ENCODE results near the gene FAM171A1. TPM values are rescaled to one million over a fixed set of nuclear protein-coding genes. Genes with fewer than 3 reads are reported as not detected.

Gene FAM171A1
- total and polyA plus RNA-seq, 2 donors (not counting 3 experiments of a cell fraction or from before 2014, with no cell fraction given): 56.3 to 75.8 TPM

DNA sequence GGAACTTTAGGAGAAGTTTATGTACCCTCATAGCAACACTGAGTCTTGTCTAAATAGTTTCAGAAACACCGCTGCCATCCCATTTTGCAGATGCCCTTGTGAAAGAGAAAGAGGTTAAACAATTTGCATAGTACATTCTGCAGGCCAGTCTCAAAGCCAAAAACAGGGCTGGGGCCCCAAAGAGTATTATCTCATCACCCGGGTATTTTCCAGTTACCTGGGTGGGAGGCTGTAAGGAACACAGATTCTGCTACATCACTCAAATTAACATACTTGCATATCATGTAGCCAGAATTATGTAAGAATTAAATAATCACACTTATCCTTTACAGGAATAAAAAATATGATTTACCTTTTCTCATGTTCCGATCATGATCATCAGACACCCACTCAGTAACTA lies 3.1 kb upstream of the FAM171A1 start:
- dilution Hi-C loops (cut with MboI; ENCODE audit: extremely low pct_ligation_motif_present, low sequenced_read_pairs) (no loop called here), intact Hi-C loops (cut with micrococcal nuclease) (loop anchor here (5.0 to 10.0 kb wide), 4 partner anchors 43 to 422 kb away; partner anchors contain the start of gene DCLRE1C)
- Histone ChIP-seq H3K27ac (ENCODE audit: insufficient read depth, low read depth, low read length) (no peak overlapping the region), H3K27me3 (ENCODE audit: control insufficient read depth in 2 of 2, insufficient read depth in 2 of 2, low read length in 2 of 2) (no peaks in the 10 kb centered on the region), H3K4me1 (ENCODE audit: control insufficient read depth, extremely low read depth, insufficient read depth, low read length) (peaks cover 26% of the 10 kb centered on the region), H4K20me1 (replicated peaks; ENCODE audit: control insufficient read depth, extremely low read depth, insufficient read depth, low read length) (no peaks in the 10 kb centered on the region), H2AFZ (ENCODE audit: low read depth, low read length) (no peak overlapping the region), H3K9ac (replicated peaks; ENCODE audit: extremely low read depth, insufficient read depth, low read length) (no peak overlapping the region), H3K9me3 (replicated peaks; ENCODE audit: control insufficient read depth, insufficient read depth, low read length) (no peaks in the 10 kb centered on the region), H3K4me2 (ENCODE audit: insufficient read depth, low read length) (no peak overlapping the region), H3K9me1 (replicated peaks; ENCODE audit: control insufficient read depth, extremely low read depth, insufficient read depth, low read length) (no peaks in the 10 kb centered on the region), H3K36me3 (ENCODE audit: control insufficient read depth in 2 of 2, extremely low read depth in 1 of 2, insufficient read depth in 2 of 2, low read length in 2 of 2) (no peaks in the 10 kb centered on the region), H3K79me2 (ENCODE audit: control insufficient read depth, insufficient read depth, low read length) (peaks cover 12% of the 10 kb centered on the region), H3K4me3 (replicated peaks in 1 of 3; ENCODE audit: insufficient read depth in 1 of 3, low read depth in 1 of 3, low read length in 3 of 3) (no peak overlapping the region)
- FAIRE-seq (no peak), DNase-seq (ENCODE audit: low read depth, low spot score) (no peak)
- BruUV-seq (replicated peaks): no TSS peak
- ChIA-PET CTCF (interaction anchor here (3.4 kb wide), 1 partner anchor 13 kb away, joined by 13 read pairs; no protein-coding TSS in a partner anchor), POLR2A (no interaction called here)
- TF ChIP-seq, protein P1, sequence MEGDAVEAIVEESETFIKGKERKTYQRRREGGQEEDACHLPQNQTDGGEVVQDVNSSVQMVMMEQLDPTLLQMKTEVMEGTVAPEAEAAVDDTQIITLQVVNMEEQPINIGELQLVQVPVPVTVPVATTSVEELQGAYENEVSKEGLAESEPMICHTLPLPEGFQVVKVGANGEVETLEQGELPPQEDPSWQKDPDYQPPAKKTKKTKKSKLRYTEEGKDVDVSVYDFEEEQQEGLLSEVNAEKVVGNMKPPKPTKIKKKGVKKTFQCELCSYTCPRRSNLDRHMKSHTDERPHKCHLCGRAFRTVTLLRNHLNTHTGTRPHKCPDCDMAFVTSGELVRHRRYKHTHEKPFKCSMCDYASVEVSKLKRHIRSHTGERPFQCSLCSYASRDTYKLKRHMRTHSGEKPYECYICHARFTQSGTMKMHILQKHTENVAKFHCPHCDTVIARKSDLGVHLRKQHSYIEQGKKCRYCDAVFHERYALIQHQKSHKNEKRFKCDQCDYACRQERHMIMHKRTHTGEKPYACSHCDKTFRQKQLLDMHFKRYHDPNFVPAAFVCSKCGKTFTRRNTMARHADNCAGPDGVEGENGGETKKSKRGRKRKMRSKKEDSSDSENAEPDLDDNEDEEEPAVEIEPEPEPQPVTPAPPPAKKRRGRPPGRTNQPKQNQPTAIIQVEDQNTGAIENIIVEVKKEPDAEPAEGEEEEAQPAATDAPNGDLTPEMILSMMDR (IDR thresholded peaks at IDR 0.05; ENCODE audit: extremely low read depth in 1 of 2, insufficient read depth in 1 of 2, low read depth in 1 of 2, low read length in 2 of 2): no peak
- TF ChIP-seq GATA2 (IDR thresholded peaks at IDR 0.05; ENCODE audit: insufficient read depth, insufficient read length, low read depth, low read length): no peak
- no peak for TF ChIP-seq FOS (IDR thresholded peaks at IDR 0.05; ENCODE audit: borderline replicate concordance, insufficient read depth, low read length)
- TF ChIP-seq, protein P2, sequence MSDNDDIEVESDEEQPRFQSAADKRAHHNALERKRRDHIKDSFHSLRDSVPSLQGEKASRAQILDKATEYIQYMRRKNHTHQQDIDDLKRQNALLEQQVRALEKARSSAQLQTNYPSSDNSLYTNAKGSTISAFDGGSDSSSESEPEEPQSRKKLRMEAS (IDR thresholded peaks at IDR 0.05; ENCODE audit: insufficient read depth, insufficient read length): no peak
- TF ChIP-seq MYC (IDR thresholded peaks at IDR 0.05; ENCODE audit: low read depth, low read length): no peak
- TF ChIP-seq EZH2 (IDR thresholded peaks at IDR 0.05; ENCODE audit: borderline replicate concordance, low read depth, low read length, severe bottlenecking): no peak
- no peak for TF ChIP-seq POLR2A (IDR thresholded peaks at IDR 0.05; ENCODE audit: low read depth, low read length)
- no peak for TF ChIP-seq POLR2AphosphoS5 (IDR thresholded peaks at IDR 0.05; ENCODE audit: insufficient read depth, low read depth, low read length)
- TF ChIP-seq JUN (IDR thresholded peaks at IDR 0.05; ENCODE audit: borderline replicate concordance, insufficient read depth, insufficient read length, low read depth): no peak

All from endothelial cell of umbilical vein (primary cell).